Stimulated activated CD4-positive, alpha-beta T cell treated with anti-CD3 and anti-CD28 coated beads, Interleukin-1b, Interleukin-23, amount 100 ng/mL, for 24 hours (primary cell): ENCODE data around the gene CLDN6.
A peak's percentile ranks its signal among the peaks of the same experiment; 100 is the strongest.

Source experiments
- DNase-seq, 4 experiments: peaks; one replicate each; pipeline ENCODE4 v3.0.0-alpha.2; 2020; ENCODE audit warnings: low read depth in 4 of 4, low spot score in 1 of 4

CLDN6 gene

DNA sequence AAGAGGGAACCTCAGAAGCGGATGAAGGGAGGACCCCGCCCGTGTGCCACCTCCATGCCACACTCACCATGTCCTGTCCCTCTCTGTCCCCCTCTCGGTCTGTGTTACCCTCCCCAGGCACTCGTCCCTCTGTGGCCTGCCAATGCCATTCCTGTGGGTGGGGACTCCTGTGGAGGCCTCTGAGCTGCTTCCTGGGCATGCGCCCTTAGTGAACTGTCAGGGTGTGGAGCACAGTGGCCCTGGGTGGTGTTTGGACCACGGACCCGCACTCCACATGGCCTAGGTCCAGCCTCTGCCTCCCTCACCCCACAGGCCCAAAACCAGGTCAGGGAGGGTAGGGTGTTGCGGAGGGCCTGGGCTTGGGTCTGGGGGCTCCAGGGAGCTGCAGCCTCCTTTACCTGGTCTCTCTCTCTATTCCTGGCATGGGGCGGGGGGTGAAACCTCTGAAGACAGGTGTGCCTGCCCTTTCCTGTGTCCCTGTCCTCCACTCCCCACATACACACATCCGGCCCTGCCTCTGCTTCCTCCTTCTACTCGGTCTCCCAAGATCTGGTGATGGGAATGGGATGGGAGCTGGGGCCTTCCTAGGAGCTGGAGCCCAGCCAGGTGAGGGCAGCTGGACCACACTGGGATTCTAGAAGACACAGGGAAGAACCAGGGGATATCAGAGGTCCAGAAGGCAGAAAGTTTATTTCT lies 26.3 kb downstream of the CLDN6 start:
- no peak for DNase-seq

DNA sequence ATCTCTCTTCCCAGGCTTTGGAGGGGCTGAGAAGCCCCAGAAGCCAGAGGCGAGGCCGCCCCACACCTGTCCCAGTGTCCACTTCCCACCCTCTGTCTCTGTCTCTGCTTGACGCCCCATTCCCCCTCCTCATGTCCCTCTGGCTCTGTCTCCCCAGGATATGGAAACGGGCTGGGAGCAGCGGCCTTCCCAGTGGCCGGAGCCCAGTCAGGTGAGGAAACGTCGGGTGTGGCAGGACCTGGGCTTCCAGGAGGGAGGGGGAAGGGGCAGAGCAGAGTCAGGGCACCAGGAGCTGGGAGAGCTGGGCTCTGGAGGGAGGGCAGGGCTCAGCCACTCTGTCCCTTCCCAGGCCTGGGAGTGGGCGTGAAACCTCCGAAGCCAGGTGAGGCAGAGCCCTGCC lies 27.1 kb downstream of the CLDN6 start:
- no peak for DNase-seq

DNA sequence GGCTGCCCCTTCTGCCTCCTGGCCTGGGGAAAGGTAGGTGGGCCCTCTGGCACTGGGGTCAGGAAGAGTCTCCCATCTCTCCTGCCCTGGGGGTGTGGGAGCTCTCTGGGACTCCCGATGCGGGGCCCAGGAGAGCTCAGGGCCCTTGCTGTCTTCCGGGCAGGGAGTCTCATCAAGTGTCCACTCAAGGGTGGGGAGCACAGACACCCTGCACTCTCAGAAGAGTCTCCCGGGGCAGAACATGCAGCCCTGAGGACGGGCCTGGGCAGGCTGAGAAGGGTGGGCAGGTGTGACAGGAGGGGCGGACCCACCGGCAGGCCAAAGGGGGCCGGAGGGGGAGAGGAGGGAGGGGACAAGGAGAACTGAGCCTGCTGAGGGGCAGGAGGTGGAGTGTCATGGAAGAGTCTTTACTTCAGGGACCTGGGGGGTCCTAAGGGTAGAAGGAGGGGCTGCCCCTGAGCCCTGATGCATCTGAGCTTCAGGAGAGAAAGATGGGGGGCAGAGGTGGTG lies 29.3 kb downstream of the CLDN6 start:
- DNase-seq: no peak

DNA sequence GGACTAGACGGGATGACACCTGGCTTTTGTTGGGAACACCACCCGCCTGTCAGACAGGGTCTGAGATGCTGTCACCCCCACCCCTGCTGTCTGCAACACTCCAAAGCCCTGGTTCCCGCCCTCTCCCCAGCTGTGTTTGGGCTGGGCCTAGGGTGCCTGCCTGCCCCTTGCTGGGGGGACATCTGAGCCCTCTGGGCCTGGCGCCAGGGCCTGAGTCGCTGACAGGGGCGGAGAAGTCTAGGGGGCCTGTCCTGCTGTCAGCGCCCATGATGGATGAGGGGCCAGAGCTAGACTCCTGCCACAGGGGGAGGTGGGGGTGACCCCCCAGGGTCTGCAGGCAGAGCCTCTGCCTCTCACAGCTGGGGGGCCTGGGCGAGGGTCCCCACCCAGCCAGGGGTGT lies 30.1 kb downstream of the CLDN6 start:
- no peak for DNase-seq

DNA sequence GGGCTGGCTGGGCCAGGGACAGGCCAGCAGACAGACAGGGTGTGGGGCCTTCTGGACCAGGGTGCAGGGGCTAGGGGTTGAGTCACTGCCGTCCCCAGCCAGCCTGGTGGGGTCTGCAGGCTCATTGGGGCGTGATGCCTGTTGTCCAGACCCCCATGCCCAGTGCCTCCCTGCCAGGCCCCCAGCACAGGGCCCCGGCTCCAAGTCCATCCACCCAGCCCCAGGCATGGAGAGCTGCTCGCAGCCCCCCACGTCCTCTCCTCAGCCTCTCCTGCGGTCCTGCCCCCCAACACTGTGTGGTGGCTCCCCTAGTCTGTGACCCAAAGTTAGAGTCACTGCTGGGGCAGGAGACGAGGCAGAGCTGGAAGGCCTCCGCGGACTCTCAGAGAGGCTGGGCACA lies 30.7 kb downstream of the CLDN6 start:
- no peak for DNase-seq

DNA sequence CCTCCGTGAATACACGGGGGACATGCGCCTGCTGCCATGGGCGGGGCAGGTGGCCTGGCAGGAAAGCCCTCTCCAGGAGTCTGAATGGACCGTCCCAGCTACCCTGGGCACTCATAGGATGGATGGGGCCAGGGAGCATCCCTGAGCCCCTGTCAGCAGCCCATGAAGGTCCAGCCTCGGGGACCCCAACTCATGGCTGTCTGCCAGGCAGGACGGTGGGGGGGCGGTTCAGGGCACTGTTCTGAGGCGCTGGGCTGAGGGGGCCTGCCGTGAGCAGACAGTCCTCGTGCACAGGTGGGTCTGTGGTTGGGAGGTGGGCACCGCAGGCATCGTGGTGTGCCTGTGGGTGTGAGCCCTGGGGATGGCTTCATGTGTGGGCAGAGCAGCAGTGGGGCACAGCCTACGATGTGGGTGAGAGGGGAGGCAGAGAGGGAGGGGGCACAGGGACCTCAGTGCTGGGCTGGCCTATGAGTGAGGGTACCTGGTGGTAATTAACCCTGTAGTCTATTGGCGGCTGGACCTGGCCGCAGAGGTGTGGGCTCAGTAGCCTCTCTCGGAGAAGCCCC lies 31.3 kb downstream of the CLDN6 start:
- DNase-seq: no peak

DNA sequence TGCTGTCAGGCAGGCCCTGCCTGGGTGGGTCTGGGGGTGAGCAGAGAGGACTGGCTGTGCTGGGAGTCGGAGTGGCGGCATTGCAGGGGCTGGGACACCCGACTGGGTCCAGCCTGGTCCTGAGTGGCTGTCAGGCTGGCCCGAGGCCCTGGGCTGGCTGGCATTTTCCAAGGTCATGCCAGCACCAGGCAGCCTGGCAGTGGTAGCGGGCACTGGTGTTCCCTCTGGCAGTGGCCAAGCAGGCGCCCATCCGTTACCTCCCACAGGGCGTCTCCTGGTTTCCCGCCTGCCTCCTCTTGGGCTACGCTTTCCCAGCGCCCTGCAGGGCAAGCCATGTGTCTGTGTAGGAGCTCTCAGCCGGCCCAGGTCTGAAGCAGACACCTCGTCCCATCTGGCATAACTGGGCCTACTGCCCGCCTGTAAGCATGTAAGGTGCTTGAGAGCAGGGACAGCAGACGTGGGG lies 32.1 kb downstream of the CLDN6 start:
- DNase-seq: no peak

DNA sequence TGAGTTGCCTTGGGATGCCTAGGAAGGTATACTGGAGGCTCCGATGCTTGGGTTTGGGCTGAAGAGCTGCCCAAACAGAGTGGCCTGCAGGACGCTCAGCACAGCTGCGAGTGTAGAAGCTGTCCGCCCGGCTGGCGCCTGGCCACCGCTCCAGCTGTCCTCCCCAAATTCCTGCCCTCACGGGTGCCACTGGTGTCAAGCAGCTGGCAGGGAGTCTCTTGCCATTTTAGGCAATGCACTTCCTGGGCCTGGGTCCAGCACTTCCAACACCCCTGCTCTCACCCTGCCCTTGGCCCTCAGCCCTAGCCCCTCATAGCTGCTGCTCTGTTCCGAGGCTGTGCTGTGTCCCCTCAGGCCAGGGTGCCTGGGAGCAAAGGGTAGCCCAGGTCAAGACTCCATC lies 32.5 kb downstream of the CLDN6 start:
- no peak for DNase-seq

DNA sequence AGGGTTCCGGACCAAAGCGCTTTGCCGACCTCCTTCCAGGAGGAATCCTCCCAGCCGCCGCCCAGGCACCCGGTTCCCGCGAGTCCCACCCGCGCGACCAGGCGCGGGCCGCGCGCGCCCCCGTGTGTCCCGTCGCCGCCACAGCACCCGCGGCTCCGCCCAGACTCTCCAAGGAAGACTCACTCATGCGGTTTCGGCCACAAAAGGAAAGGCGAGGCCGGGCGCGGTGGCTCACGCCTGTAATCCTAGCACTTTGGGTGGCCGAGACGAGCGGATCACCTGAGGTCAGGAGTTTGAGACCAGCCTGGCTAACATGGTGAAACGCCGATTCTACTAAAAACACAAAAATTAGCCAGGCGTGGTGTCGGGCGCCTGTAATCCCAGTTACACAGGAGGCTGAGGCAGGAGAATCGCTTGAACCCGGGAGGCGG lies 34.3 kb downstream of the CLDN6 start:
- DNase-seq: peak; percentile 47 to 72 (median 53)

DNA sequence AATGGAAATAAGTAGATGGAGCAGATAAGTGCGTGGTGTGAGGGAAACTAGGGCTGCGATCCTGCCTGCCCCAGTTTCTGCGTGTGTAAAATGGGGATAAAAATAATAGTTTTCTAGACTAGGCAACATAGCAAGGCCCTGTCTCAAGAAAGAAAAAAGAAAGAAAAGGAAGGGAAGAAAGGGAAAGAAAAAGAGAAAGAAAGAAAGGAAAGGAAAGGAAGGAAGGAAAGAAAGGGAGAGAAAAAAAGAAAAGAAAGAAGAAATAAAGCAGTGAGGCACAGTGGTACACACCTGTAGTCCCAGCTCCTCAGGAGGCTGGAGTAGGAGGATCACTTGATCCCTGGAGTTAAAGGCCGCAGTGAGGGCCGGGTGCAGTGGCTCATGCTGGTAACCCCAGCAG lies 35.6 kb downstream of the CLDN6 start:
- DNase-seq: no peak

DNA sequence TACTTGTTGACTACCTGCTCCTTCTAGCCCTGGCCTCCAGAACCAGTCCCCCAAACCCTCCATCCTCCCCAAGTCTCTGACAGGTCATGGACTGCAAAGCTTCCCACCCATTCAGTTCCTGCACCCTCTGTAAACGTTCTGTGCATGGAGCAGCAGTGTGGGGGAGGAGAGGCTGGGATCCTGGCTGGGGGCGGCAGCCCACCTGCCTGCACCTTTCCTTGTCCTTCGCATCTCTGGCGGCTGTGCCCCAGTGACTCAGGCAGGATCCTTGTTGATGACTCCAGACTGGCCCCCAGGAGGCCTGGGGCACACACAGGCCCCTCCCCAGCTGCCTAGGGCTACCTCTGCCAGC lies 36.1 kb downstream of the CLDN6 start:
- DNase-seq: no peak

DNA sequence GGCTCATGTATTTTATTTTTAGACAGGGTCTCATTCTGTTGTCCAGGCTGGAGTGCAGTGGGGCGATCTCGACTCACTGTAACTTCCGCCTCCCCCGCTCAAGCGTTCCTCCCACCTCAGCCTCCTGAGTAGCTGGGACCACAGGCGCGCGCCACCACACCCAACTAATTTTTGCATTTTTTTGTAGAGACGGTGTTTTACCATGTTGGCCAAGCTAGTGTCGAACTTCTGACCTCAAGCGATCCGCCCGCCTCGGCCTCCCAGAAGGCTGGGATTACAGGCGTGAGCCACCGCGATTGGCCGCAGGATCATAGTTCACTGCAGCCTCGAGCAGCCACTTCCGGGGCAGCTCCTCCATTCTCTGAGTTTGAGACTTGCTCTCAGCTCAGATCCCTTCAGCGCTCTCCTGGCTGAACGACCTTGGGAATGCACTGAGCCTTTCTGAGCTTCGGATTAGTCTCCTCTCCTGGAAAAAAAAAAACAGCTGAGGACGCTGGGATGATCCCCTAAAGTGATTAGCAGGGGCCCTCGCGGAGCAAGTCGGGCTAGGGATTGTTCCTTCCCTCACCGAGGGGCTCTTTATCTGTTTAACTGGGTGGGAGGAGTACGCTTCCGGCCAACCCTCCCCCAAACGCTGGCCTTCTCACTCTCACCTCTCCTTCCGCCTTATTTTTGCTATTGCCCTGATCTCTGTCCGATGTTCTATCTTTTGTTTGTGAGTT lies 36.6 kb downstream of the CLDN6 start:
- no peak for DNase-seq

DNA sequence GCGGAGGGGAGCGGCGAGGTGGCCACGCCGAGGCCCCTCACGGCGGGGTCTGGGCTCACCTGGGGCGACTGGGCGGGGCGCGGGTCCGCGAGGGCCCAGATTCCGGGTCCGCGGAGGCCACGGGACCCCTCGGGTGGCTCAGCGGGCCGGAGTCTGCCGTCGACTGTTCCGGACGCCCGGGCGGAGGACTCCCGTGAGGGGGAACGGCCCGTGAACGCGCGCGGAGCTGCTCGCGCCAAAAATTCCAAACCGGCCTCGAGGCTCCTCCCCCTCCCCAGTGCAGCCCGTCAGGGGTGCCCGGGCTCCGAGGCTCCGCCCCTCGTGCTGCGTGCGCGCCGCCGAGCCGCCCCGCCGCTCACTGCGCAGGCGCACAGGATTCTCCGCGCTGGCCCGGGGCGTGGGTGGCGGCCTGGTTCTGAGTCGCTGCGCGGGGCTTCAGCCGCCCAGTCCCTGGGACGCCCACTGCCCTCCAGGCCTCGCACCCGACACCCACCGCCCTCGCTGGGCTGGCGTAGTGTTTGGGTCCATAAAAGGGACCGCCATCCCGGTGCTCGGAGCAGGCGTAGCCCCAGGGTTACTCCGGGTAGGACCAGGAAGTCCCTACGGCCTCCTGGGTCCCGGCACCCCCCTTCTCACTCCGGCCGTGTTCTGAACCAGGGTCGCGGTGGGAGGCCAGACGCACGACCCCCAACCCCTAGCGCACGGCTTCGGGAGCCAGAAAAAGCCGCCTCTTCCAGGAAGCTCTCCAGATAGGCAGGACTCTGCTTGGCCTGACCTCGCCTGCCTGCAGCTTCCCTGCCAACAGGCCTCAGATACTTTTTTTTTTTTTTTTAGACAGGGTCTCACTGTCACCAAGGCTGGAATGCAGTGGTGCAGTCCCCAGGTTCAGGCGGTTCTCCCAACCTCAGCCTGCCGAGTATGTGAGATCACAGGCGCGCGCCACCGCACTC lies 37.5 kb downstream of the CLDN6 start, which contains the start of gene PKMYT1:
TSS of gene PKMYT1 (minus strand) at position 220 of the 950 bp plus-strand sequence. CDS start 789 bp downstream, outside the sequence.
- DNase-seq: peak; percentile 88 to 94 (median 89)

DNA sequence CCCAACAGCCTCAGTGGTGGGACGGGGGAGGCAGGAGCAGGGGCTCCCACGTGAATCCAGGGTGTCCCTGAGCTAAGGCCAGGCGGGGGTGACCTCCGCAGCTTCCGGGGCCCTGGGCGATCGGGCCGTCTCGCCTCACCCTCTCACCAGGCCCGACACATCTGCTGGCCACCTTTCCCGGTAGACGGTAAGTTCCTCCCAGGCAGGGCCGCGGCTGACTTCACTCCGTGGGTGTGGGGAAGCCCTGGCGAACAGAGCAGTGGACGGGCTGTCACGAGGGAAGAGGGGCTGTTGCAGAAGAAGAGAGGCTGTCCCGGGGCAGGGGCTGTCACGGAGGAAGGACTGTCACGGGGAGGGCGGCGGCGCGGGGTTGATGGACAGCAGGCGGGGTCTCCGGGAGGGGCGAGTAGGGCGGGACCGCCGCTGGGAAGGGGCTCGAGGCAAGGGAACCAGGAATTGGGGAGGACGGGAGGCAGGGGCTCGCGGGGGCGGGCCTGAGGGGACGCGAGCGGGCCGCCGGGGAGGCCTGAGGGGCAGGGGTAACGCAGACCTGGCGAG lies 38.2 kb downstream of the CLDN6 start:
- no peak for DNase-seq

DNA sequence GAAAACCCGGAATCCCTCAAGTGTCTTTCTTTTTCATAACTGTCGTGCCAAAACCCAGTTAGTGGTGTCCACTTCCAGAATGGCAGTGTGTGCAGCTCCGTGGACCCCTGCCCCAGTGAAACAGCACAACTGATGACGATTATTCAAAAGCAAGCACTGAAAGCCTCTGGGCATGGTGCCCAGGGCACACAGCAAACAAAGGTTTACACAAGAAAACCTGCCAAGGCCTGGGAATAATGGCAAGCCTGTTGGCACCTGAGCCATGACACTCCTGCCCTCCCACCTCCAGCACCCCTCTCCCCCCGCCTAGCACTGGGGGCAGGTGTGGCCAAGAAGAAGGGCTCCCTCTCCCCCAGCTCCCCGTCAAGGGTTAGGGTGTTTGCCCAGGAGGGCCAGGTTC lies 40.5 kb downstream of the CLDN6 start:
- DNase-seq: no peak

DNA sequence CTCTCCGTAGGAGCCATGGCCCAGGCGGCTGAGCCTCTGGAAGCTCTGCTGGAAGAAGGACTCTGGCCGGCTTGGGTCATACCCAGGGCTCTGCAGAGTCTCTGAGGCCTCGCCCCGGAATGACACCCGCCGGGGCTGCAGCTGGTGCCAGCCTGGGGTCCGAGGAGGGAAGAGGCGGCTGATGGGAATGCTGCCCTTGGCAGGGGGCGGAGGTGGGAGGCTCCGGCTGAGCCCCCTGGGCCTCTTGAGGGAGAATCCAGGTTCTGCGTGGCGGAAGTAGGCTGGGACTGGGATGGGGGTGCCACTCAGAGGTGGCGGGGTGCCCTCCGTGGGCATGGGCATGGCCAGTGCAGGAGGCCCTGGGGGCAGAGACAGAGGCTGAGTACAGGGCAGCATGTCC lies 41.3 kb downstream of the CLDN6 start:
- DNase-seq: no peak

DNA sequence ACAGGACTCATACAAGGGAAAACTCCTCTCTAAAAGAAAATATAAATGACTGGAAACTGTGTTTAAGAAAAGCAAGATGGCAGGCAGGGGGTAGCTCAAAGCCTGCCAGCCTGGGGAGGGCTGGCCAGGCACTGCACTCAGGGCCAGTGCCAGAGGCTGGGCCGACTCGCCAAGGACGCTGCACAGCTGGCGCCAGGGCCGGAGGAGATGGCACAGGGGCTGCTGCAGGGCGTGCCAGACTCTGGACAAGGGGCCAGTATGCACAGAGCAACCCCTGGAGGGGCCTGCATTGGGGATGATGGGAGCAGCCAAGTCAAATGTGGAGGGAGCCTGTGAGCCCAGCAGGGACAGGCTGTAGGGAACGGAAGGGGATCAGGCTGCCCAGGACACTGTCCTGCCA lies 41.8 kb downstream of the CLDN6 start:
- DNase-seq: no peak

DNA sequence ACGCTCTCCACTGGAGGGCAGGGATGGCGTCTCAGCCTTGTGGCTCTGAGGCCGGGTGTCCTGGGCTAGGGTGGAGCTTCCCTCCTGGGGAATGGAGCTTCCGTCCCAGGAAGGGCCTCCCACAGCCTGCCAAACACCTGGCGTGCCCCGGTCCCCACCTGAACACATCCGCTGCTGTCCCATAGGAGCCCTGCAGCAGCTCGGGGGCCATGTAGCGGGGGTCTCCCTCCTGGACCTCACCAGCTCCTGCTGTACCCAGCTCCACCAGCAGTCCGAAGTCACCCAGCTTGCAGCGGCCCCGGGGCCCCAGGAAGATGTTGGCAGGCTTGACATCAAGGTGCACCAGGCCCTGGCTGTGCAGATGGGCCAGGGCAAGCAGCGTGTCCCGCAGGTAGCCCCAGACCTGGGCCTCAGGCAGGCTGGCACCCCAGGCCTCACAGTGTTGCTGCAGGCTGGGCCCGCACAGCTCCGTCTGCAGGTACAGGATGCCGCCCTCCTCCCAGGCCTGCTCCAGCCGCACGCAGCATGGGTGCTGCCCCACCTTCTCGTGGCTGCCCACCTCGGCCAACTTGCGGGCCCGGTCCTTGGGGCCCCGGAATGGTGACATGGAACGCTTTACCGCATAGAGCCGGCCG lies 42.7 kb downstream of the CLDN6 start:
- no peak for DNase-seq

DNA sequence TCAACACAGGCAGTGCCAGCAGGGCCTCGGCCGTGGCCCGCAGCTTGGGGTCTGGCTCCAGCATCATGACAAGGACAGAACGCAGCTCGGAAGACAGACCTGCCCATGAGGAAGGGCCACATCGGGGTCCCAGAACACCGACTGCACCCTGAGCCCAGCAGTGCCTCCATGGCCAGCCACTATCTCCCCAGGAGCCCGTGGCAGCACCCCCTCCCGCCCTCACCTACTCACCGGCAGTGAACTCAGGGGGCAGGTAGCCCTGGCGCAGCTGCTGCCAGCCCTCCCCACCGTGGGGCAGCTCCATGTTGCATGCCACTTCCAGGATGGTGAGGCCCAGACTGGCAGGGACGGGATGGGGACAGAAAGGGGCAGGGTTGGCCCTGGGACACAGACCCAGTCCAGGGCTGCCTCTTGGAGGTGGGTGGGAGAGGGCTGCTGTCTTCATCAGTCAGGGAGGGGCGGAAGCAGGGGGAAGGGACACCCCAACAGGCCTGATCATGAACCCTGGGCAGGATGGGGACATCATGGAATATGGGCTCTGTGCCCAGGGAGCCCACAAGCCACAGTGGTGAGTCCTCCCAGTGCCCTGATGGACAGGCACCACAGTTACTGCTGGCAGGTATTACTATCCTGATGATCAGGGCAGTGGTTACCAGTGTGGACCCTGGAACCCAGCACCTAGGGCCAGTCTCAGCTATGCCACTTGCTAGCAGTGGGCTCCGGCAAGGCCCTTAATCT lies 43.5 kb downstream of the CLDN6 start:
- no peak for DNase-seq
